ENCODE results near the gene HRAS. TPM values are rescaled to one million over a fixed set of nuclear protein-coding genes. Genes with fewer than 3 reads are reported as not detected.
A peak's percentile ranks its signal among the peaks of the same experiment; 100 is the strongest.

Gene HRAS
- total and polyA plus RNA-seq, 2 of the 13 experiments (the other 11 are each of a cell fraction or from before 2014, with no cell fraction given) = 32.9 to 50.0 TPM

DNA sequence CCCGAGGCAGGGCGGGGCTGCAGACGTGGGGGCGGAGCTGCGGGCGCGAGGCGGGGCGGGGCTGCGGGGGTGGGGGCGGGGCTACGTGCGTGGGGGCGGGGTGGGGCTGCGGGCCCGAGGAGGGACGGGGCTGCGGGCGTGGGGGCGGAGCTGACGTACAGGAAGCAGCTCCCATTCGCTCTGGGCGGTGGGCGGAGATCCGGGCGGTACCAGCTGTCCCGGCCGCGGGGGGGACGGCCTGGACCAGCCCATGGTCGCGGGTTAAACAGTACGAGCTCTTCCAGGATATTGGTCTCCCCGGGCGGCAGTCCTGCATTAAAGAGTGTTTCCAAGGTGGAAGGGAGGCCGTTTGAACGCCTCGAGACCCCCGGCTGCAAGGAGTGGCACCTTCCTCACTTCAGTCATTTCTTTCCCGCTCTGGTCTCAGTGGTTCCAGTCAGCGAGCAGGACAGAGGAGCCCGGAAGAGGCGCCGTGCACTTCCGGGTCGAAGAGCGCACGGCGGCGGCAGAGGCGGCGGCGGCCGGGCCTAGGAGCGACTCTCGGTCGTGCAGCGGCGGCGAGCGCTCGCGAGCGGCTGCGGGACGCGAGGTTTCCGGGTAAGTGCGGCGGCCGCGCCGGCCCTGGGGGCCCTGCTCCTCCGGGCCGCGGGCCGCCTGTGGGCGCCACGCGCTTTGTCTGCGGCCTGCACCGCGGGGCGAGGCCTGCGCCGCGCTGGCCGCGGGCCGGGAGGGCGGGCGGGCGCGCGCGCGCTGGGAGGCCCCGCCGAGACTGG lies 40.8 kb upstream of the HRAS start, which contains the start of gene PHRF1 (continued):
- TF ChIP-seq ZKSCAN8 (CRISPR knock-in tag; IDR thresholded peaks at IDR 0.05; ENCODE audit: borderline replicate concordance) (peak; percentile 63; the same call in 1 of the 2 replicates), SP1 (IDR thresholded peaks at IDR 0.05) (no peak), SP1 (CRISPR knock-in tag; IDR thresholded peaks at IDR 0.05) (peak; percentile 61), ZNF652 (CRISPR knock-in tag; IDR thresholded peaks at IDR 0.05; ENCODE audit: borderline replicate concordance, low read depth) (no peak), MLLT10 (CRISPR knock-in tag; IDR thresholded peaks at IDR 0.05) (no peak), TOPORS (CRISPR knock-in tag; IDR thresholded peaks at IDR 0.05) (no peak), ZSCAN20 (CRISPR knock-in tag; IDR thresholded peaks at IDR 0.05; ENCODE audit: borderline replicate concordance) (no peak), ZBTB21 (CRISPR knock-in tag; IDR thresholded peaks at IDR 0.05) (0 out of 2 replicates have a peak, but pooled peaks have one; percentile 23), KLF6 (CRISPR knock-in tag; IDR thresholded peaks at IDR 0.05) (peak; percentile 64; the same call in 1 of the 2 replicates), ESRRA (CRISPR knock-in tag; IDR thresholded peaks at IDR 0.05; ENCODE audit: low read depth) (0 out of 2 replicates have a peak, but pooled peaks have one; percentile 26), ZSCAN12 (CRISPR knock-in tag; IDR thresholded peaks at IDR 0.05) (peak; percentile 35; the same call in 1 of the 2 replicates), ZNF205 (CRISPR knock-in tag; IDR thresholded peaks at IDR 0.05) (peak; percentile 70), HDAC2 (CRISPR knock-in tag; IDR thresholded peaks at IDR 0.05) (peak; percentile 39; the same call in 1 of the 2 replicates), SPEN (CRISPR knock-in tag; IDR thresholded peaks at IDR 0.05; ENCODE audit: low read depth) (peak; percentile 53; the same call in 1 of the 2 replicates), RBFOX2 (IDR thresholded peaks at IDR 0.05; ENCODE audit: low read depth, low read length) (peak; percentile 94), ATF7-NPFF (CRISPR knock-in tag; IDR thresholded peaks at IDR 0.05; ENCODE audit: low read depth) (no peak), NFYC (CRISPR knock-in tag; IDR thresholded peaks at IDR 0.05) (peak; percentile 67), ZNF160 (CRISPR knock-in tag; IDR thresholded peaks at IDR 0.05) (0 out of 2 replicates have a peak, but pooled peaks have one; percentile 60), FOSL2 (CRISPR knock-in tag; IDR thresholded peaks at IDR 0.05) (peak; percentile 34; the same call in 1 of the 2 replicates), NFKB2 (CRISPR knock-in tag; IDR thresholded peaks at IDR 0.05; ENCODE audit: borderline replicate concordance) (peak; percentile 36; the same call in 1 of the 2 replicates), SOX6 (IDR thresholded peaks at IDR 0.05) (no peak), SOX6 (CRISPR knock-in tag; IDR thresholded peaks at IDR 0.05) (no peak), ZNF557 (CRISPR knock-in tag; IDR thresholded peaks at IDR 0.05) (no peak), TAF1 (CRISPR knock-in tag; IDR thresholded peaks at IDR 0.05) (peak; percentile 94), ZFY (CRISPR knock-in tag; IDR thresholded peaks at IDR 0.05) (peak; percentile 94), YY1 (IDR thresholded peaks at IDR 0.05; ENCODE audit: insufficient read depth, insufficient replicate concordance, low read depth, low read length) (peak; percentile 46), PCBP1 (IDR thresholded peaks at IDR 0.05; ENCODE audit: borderline replicate concordance, low read depth, low read length) (peak; percentile 90), PHF8 (CRISPR knock-in tag; IDR thresholded peaks at IDR 0.05) (peak; percentile 75), GATA4 (IDR thresholded peaks at IDR 0.05; ENCODE audit: borderline replicate concordance, low read depth) (peak; percentile 13; the same call in 1 of the 2 replicates), ZNF883 (CRISPR knock-in tag; IDR thresholded peaks at IDR 0.05; ENCODE audit: not compliant biosample characterization) (peak; percentile 40), NCOA2 (CRISPR knock-in tag; IDR thresholded peaks at IDR 0.05) (peak; percentile 38; the same call in 1 of the 2 replicates)
- TF ChIP-seq, protein P1, sequence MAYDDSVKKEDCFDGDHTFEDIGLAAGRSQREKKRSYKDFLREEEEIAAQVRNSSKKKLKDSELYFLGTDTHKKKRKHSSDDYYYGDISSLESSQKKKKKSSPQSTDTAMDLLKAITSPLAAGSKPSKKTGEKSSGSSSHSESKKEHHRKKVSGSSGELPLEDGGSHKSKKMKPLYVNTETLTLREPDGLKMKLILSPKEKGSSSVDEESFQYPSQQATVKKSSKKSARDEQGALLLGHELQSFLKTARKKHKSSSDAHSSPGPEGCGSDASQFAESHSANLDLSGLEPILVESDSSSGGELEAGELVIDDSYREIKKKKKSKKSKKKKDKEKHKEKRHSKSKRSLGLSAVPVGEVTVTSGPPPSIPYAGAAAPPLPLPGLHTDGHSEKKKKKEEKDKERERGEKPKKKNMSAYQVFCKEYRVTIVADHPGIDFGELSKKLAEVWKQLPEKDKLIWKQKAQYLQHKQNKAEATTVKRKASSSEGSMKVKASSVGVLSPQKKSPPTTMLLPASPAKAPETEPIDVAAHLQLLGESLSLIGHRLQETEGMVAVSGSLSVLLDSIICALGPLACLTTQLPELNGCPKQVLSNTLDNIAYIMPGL (CRISPR knock-in tag; IDR thresholded peaks at IDR 0.05; ENCODE audit: borderline replicate concordance in 1 of 2, low read depth in 1 of 2) = 0 out of 4 replicates have a peak, but pooled peaks of 1 of the 2 experiments have one; percentile 16
